HG02885 (cell line): ENCODE results near the gene C17orf107.
A peak's percentile ranks its signal among the peaks of the same experiment; 100 is the strongest.

ENCODE experiments used
- ATAC-seq: cut with Tn5 transposase; IDR thresholded peaks from one replicate; pipeline ENCODE4 v1.9.1; 2021; ENCODE audit warnings: mild to moderate bottlenecking; ENCODE audit not compliant: unreplicated experiment, poor library complexity

The C17orf107 gene

DNA sequence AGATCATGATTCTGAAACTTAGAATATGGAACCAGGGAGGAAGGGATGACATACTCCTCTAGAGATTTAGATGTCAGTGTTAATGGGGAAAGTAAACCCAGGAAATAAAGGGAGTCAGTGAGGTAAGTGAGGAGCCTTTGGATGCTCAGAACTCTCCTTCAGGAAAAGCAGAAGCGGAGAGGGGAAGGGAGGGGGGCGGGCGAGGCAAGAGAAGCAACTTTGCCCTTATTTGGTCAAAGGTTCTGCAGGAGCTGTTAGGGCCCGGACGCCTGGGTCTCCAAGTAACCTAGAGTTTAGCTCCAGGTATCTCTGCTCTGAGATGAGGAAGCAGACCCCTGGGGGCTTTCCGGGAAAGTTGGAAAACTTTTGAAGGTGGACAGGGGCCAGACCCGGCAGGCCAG lies 47.7 kb downstream of the C17orf107 start:
- ATAC-seq: no peak

DNA sequence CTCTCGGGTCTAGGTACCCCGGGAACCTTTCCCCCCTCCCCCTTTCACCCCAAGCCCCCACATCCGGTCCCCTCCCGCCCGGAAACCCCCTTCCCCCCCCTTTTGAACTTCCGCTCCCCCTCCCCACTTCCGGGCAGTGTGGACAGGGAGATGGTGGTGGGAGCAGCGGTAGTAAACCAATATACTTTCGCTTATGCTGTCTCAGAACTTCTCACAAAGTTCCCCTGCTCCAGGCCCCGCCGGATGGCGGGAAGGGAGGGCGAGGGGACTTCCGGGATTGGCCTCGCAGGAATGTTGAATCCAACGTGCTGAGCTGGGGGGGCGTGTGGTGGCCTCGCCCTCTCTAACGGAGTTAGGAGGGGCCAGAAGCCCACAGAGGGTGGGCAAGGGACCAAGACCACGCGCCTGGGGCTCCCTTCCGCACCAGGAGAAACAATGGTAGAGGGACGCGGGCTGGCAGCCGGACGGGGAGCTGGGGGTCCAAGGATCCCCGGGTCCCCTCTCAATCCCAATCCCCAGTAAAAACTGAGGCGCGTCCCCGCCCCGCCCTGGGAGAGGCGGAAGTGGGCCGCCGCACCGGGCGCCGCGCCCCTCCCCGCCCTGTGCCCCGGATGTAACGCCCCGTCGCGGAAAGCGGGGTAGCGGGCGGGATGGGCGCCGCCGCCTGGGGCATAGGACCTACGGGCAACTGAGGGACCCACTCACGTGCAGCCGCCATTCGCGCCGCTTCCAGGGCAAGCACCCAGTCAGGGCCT lies 48.3 kb downstream of the C17orf107 start:
- ATAC-seq: peak; percentile 13

DNA sequence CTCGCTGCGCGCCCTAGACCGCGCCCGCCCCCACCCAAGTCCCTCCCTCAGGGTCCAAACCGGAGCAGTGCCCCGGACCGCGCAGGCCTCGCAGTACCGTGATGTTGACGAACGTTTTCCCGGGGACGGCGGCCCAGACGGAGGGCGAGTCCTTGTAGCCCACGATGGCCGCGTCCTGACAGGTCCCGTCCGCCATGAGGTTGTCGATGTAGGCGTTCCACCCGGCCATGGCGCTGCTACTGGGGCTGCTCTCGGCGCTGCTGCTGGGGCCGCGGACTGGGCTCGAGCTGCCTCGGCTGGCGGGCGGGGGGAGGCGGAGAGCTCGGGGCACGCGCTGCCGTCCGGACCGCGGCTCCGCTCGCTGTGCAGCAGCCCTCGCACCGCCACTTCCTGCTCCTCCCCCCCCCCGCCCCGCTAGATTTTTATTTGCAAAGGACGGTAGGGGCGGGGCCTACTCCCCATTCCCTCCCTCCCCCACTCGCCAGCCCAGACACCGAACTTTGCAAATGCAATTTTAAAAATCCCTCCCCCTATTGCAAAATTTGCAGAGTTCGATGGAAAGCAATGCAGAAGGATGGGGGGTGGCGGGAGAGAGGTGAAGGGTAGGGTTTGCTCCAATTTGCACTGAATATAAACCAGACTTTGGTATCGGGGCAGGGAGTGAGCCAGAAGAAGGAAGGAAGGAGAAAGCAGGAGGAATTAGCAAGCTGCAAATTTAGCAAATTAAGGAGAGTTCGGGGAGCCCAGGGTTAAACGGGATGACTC lies 49.0 kb downstream of the C17orf107 start, which contains the start of gene PFN1:
Gene PFN1 (minus strand): TSS at position 365 of the 765 bp plus-strand sequence. CDS start 136 bp downstream, at position 229.
- ATAC-seq: peak; percentile 27

DNA sequence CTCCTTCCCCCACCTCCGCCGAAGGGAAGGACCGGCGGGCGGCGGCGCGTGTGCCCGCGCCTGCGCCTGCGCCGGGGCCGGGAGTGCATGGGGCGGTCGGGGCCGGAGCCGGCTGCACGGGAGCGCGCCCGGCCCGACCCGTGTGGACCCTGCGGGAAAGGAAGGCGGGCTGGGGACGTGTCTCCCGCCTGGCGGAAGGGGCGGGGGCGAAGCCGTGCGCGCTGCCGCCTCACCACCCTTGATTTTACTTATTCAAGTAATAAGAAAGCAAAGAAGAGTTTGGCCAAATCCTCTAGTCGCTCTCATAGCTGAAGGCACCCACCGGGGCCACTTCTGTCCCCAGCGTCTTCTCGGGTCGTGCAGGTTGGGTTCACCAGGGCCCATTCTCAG lies 49.6 kb downstream of the C17orf107 start:
- ATAC-seq: peak; percentile 44

DNA sequence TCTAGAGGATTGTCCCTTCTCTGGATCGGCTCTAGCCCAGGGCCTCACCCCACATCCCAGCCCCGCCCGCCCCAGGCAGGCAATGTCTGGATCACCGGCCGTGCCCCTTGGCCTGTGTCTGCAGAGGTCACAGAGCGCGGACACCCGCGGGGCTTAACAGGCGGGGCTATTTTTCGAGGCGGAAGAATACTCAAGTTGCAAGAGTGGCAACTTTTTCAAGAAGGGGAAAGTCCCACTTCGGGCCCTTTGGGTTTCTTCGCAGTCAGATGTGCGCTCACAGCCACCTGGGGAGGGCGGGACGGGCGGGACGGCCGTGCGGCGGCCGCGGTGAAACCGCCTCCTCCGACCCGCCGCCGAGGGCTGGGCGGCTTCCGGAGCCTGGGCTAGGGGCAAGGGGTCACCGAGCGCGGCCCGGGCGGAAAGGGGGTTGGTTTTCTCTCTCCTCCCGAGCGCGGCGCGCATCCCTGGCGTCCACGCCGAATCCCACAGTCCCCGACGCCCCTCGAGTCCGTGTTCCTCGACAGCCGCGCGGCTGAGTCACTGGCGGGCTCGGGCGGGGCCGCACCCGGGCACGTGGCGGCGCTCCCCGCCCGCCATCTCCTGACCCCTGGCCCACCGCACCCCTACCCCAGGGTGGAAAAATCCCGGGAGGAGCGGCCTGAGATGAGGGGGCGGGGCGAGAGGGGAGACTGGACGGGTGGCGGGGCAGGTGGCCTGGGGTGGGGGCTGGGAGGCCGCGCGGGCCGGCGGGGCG lies 50.2 kb downstream of the C17orf107 start:
- peak; percentile 30 for ATAC-seq

DNA sequence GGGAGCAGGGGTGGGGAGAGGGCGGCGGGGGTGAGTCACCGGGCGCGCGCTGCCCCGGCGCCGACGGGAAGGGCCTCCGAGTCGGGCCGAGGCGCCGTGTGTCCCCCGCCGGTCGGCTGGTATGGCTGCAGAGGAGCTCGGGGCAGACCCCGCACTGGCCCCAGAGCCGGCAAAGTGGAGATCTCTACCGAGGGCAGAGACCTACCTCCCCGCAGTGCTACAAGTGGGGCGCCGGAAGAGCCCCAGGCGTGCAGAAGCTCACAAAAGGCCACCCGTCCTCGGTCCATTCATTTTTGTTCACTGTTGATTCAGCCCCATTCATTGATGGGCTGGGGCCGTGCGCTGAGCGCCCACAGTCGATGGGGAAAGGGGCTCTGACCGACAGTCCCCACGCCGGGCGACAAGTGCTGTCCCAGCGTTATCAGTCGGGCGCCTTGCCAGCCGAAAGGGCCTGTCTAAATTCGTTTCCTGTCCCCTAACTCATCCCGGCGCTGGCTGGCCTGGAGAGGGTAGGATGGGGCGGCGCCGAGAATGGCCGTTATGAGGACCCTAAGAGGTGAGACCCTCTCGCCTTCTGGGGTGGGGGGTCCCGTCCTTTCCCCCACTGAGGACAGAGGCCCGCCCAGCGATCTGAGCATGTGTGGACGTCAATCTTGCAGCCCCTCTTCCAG lies 50.9 kb downstream of the C17orf107 start:
- ATAC-seq: no peak

DNA sequence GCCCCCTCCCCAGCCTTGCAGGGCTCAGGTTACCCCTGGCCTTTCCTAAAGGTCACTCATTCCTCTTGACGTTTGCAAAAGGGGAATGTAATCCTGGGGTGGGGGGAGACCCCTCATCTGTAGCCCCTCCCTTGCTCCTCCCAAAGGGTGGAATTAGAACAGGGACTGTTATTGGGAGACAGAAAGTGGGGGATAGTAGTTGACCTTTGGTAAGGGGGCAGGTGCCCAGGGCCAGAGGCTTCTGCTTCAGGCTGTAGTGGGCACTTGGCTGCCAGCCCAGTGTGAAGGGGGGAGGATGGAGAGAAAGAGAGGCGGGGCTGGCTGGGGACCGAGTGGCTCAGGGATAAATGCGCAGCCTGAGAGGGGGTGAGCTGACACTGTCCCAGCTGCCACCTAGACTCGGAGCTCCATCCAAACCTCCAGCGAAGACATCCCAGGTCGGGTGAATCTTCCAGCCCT lies 51.4 kb downstream of the C17orf107 start, which contains the start of gene ENO3:
Gene ENO3 (plus strand): TSS at position 374 of the 459 bp plus-strand sequence. CDS start 711 bp downstream, outside the sequence.
- no peak for ATAC-seq

DNA sequence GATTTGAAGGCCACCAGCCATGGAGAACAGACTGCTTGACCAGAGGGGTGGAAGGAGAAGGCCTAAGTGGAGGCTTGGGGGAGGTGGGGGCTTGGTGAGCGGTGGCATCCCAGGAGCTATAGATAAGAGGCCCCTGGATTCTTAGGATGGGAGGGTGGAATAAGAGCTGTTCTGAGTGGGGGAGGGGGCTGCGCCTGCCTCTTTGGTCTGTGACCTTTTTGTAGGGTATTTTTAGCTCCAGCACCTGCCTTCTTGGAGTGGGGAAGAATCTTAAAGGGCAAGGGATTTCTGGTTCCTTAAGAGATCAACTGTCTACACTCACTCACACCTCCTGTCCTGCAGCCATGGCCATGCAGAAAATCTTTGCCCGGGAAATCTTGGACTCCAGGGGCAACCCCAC lies 52.1 kb downstream of the C17orf107 start:
- no peak for ATAC-seq
